Measurements from ENCODE around the gene VPS41. TPM values are rescaled to one million over a fixed set of nuclear protein-coding genes. Genes with fewer than 3 reads are reported as not detected.

VPS41 gene
- total RNA-seq, 2 donors from 2014 or later: 39.1 to 52.5 TPM

- H3K27me3 ChIP-seq (replicated peaks; ENCODE audit: insufficient read depth): no peaks in the 10 kb centered on the region
- TF ChIP-seq CTCF (IDR thresholded peaks at IDR 0.05): no peak
- H3K27ac ChIP-seq: no peak overlapping the region
- DNase-seq (ENCODE audit: low spot score) (no peak), ATAC-seq (ENCODE audit: insufficient number of reproducible peaks, low FRiP score, low read depth) (no peak)
- no peaks in the 10 kb centered on the region for H3K9me3 ChIP-seq
- H3K36me3 ChIP-seq: peaks cover 11% of the 10 kb centered on the region
- H3K4me3 ChIP-seq: no peak overlapping the region
- H3K4me1 ChIP-seq (ENCODE audit: control insufficient read depth in 1 of 2, low read depth in 2 of 2): peaks cover 0 to 28% of the 10 kb centered on the region in 2 donors
Measured at GRCh38 chr7:38760226-38760625, 148.8 kb downstream of the VPS41 start.

- TF ChIP-seq CTCF (IDR thresholded peaks at IDR 0.05): no peak
- H3K4me1 ChIP-seq (ENCODE audit: control insufficient read depth in 1 of 2, low read depth in 2 of 2): peaks cover 0 to 28% of the 10 kb centered on the region in 2 donors
- no peak overlapping the region for H3K4me3 ChIP-seq
- H3K27ac ChIP-seq: no peak overlapping the region
- no peak for ATAC-seq (ENCODE audit: insufficient number of reproducible peaks, low FRiP score, low read depth)
- no peak for DNase-seq (ENCODE audit: low spot score)
- H3K36me3 ChIP-seq: peaks cover 6% of the 10 kb centered on the region
- no peaks in the 10 kb centered on the region for H3K9me3 ChIP-seq
- no peaks in the 10 kb centered on the region for H3K27me3 ChIP-seq (replicated peaks; ENCODE audit: insufficient read depth)
Measured at GRCh38 chr7:38759028-38759427, 150.0 kb downstream of the VPS41 start.

- no peak for DNase-seq (ENCODE audit: low spot score)
- ATAC-seq (ENCODE audit: insufficient number of reproducible peaks, low FRiP score, low read depth): no peak
- Histone ChIP-seq H3K36me3 (peaks cover 11% of the 10 kb centered on the region), H3K27ac (no peak overlapping the region), H3K27me3 (replicated peaks; ENCODE audit: insufficient read depth) (no peaks in the 10 kb centered on the region), H3K4me1 (ENCODE audit: control insufficient read depth in 1 of 2, low read depth in 2 of 2) (peaks cover 0 to 28% of the 10 kb centered on the region in 2 donors), H3K4me3 (no peak overlapping the region), H3K9me3 (no peaks in the 10 kb centered on the region)
- no peak for TF ChIP-seq CTCF (IDR thresholded peaks at IDR 0.05)
Measured at GRCh38 chr7:38757931-38758330, 151.1 kb downstream of the VPS41 start.

GRCh38 chr7:38756521-38756920, 152.5 kb downstream of the VPS41 start:
- no peaks in the 10 kb centered on the region for H3K27me3 ChIP-seq (replicated peaks; ENCODE audit: insufficient read depth)
- ATAC-seq (ENCODE audit: insufficient number of reproducible peaks, low FRiP score, low read depth) (no peak), DNase-seq (ENCODE audit: low spot score) (no peak)
- H3K36me3 ChIP-seq: peaks cover 23% of the 10 kb centered on the region
- H3K4me3 ChIP-seq: no peak overlapping the region
- peaks cover 0 to 28% of the 10 kb centered on the region in 2 donors for H3K4me1 ChIP-seq (ENCODE audit: control insufficient read depth in 1 of 2, low read depth in 2 of 2)
- TF ChIP-seq CTCF (IDR thresholded peaks at IDR 0.05): no peak
- no peak overlapping the region for H3K27ac ChIP-seq
- no peaks in the 10 kb centered on the region for H3K9me3 ChIP-seq

GRCh38 chr7:38753347-38753746, 155.6 kb downstream of the VPS41 start:
- Histone ChIP-seq H3K36me3 (peaks cover 25% of the 10 kb centered on the region), H3K4me1 (ENCODE audit: control insufficient read depth in 1 of 2, low read depth in 2 of 2) (peaks cover 0 to 19% of the 10 kb centered on the region in 2 donors), H3K27ac (no peak overlapping the region), H3K9me3 (no peaks in the 10 kb centered on the region), H3K4me3 (no peak overlapping the region), H3K27me3 (replicated peaks; ENCODE audit: insufficient read depth) (no peaks in the 10 kb centered on the region)
- no peak for ATAC-seq (ENCODE audit: insufficient number of reproducible peaks, low FRiP score, low read depth)
- TF ChIP-seq CTCF (IDR thresholded peaks at IDR 0.05): no peak
- no peak for DNase-seq (ENCODE audit: low spot score)

Measured in thoracic aorta (tissue), 2 donors.